ENCODE data around the gene TMEM198.

The TMEM198 gene

DNA sequence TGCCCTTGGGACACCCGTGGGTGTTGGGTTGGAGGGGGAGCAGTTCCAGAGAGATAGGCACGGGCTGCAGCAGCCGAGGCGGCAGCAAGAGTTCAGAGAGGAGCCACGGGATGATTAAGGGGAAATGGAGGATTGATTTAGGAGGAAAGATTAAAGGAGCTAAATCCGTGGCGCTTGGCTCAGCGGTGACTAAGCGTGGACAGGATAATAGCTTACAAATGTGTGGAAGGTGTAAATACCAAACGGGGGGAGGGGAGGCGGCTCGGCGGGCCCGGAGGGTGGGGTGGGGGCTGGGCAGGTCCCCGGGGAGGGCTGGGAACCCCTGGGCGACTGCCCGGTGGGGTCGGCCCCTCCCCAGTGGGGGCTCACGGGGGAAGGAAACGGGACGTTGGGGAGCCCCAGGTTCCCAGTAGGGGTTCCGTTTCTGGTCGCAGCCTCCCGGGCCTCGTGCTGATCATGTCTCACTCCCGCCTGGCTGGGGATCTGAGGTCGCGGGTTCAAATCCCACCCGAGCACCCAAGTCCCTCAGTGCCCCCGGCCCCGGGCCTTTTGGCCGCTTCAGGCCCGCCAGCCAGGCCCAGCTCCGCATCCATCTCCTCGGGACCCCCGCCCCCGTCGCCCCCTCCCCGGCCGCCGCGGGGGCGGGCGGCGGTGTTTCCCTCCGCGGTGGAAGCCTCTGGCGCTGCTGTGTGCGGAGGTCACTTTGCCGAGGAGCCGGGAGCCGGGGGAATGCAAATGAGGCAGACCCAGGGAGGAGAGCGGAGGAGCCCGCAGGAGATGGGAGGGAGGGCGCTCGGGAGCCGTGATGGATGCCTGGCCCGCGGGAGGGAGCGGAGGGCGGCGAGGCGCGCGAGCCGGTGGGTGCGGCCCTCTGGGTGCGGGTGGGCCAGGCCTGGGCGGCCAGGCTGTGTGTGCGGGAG, 21.5 kb upstream of the TMEM198 start:
- no peak overlapping the region for H3K27ac ChIP-seq
- TF ChIP-seq ZFX (IDR thresholded peaks at IDR 0.05) (no peak), CTCF (conservative IDR thresholded peaks at IDR 0.05) (no peak)

GRCh38 chr2:219523031-219523671, 20.7 kb upstream of the TMEM198 start:
- H3K27ac ChIP-seq = no peak overlapping the region
- no peak for TF ChIP-seq ZFX (IDR thresholded peaks at IDR 0.05)
- TF ChIP-seq CTCF (conservative IDR thresholded peaks at IDR 0.05) = no peak

DNA sequence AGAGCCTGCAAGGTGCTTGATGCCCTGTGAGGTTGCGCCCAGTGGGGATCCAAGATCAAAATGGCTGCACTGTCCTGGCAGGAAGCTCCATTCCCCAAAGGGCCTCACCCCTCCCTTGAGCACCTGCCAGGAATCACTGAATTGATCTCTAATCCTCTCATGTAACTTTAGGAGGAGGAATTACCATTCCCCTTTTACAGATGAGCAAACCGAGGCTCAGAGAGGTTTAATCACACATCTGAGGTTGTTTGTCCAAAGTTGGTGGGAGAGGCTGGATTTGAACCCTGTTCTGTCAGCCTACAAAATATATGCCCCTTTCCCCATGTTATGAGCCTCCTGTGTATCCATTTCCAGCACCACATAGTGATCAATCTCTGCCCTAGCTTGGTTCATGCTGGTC, 19.0 kb upstream of the TMEM198 start:
- no peak overlapping the region for H3K27ac ChIP-seq
- TF ChIP-seq CTCF (conservative IDR thresholded peaks at IDR 0.05) (no peak), ZFX (IDR thresholded peaks at IDR 0.05) (no peak)

- no peak for TF ChIP-seq ZFX (IDR thresholded peaks at IDR 0.05)
- TF ChIP-seq CTCF (conservative IDR thresholded peaks at IDR 0.05) = no peak
- H3K27ac ChIP-seq = no peak overlapping the region
These were observed 18.1 kb upstream of the TMEM198 start for GRCh38 chr2:219525533-219526232.

GRCh38 chr2:219526320-219527075, 17.3 kb upstream of the TMEM198 start:
- no peak for TF ChIP-seq CTCF (conservative IDR thresholded peaks at IDR 0.05)
- TF ChIP-seq ZFX (IDR thresholded peaks at IDR 0.05) = no peak
- no peak overlapping the region for H3K27ac ChIP-seq

- TF ChIP-seq ZFX (IDR thresholded peaks at IDR 0.05) = no peak
- no peak for TF ChIP-seq CTCF (conservative IDR thresholded peaks at IDR 0.05)
- no peak overlapping the region for H3K27ac ChIP-seq
These were observed 16.8 kb upstream of the TMEM198 start for GRCh38 chr2:219527076-219527394.

All from C4-2B (cell line).